OCI-LY7 (cell line): Measurements from ENCODE around the gene TTC7B.

ENCODE experiments used
- CTCF ChIP-seq: fragments of 200-600 bp; sonication (generic); conservative IDR thresholded peaks from 2 replicates; pipeline ENCODE4 v1.5.1; 2014; ENCODE audit warnings: mild to moderate bottlenecking, antibody characterized with exemption, low read length, moderate library complexity, mixed read lengths
- EZH2phosphoT487 ChIP-seq: fragments of 200-600 bp; sonication (generic); IDR thresholded peaks from 2 replicates; pipeline ENCODE4 v1.6.1; 2018; ENCODE audit warnings: low read depth, borderline replicate concordance, mild to moderate bottlenecking, mixed run types, antibody characterized with exemption, low read length, moderate library complexity, mixed read lengths

DNA sequence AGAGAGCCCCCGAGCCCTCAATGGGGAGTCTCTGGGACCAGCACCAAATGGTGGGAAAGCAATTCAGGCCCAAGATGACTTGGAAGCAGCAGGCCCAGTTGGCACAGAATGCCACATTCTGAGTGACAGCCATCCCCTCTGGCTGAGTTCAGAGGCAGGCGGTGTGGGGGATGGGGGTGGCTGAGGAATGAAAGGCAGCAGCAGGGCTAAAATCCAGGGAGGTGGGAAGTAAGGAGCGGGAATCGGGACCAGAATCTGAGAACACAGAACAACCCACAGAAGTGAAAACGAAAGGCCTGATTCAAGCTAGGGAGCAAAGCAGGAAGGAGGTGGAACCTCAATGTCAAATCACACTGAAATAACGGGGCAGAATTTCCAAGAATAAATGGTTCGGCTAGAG, 248.2 kb downstream of the TTC7B start:
- TF ChIP-seq CTCF (no peak), EZH2phosphoT487 (no peak)
